GM04504 (cell line): Measurements from ENCODE around the gene C1orf174.

Experiments
- DNase-seq: peaks from one replicate; pipeline ENCODE4 v3.0.0-alpha.2; 2012; ENCODE audit warnings: low read depth

The C1orf174 gene

DNA sequence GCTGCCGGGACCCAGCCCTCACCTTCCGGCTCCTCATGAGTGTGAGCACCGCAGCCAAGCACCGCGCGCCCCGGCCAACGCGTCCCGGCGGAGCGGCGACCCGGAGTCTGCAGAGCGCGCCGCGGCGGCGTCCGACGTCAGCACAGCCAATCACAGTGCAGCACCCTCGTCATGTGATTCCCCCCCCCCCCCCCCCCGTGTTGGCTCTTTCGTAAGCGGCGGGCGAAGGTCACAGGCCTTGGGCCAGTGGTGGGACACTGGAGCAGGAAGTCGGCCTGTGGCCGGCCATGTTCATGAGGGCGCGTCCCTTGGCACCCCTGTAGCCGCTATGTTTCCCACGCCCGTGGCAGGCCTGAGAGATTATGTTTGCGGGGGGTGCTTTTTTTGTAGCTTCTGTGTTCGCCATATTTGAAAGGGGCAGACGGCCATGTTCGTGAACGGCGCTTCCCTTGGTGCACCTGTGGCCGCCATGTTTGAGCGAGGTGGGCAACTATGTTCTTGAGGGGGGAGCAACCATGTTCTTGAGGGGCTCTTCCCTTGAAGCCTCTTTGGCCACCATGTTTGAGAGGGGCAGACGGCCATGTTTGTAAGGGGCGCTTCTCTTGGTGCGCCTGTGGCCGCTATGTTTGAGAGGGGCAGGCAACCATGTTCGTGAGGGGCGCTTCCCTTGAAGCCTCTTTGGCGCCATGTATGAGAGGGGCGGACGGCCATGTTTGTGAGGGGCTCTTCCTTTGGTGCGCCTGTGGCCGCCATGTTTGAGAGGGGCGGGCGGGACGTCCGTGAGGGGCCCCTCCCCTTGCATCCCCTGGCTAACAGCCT is at the start of gene C1orf174:
TSS of gene C1orf174 (minus strand) at position 123 of the 819 bp plus-strand sequence. CDS start at position 37, 86 bp downstream.
- DNase-seq, result peak; percentile 97

DNA sequence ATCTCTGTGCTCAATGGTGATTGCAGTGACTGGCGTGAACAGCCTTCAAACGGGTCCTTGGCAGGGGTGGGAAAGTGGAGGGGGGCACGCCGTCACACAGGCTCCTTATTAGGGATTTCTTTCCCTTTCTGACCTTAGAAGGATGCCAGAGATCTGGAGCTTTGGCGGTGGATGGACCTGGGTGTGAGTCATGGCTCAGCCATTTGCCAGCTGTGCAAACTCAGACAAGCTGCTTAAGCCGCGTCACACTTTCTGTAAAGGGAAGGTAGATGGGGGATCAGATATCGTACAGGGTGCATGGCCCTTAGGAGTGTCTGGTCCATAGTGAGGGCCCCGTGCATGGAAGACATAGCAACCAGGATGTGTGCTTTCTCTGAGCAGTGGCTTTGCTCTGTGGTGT is 48.3 kb upstream of the C1orf174 start:
- DNase-seq, result no peak

DNA sequence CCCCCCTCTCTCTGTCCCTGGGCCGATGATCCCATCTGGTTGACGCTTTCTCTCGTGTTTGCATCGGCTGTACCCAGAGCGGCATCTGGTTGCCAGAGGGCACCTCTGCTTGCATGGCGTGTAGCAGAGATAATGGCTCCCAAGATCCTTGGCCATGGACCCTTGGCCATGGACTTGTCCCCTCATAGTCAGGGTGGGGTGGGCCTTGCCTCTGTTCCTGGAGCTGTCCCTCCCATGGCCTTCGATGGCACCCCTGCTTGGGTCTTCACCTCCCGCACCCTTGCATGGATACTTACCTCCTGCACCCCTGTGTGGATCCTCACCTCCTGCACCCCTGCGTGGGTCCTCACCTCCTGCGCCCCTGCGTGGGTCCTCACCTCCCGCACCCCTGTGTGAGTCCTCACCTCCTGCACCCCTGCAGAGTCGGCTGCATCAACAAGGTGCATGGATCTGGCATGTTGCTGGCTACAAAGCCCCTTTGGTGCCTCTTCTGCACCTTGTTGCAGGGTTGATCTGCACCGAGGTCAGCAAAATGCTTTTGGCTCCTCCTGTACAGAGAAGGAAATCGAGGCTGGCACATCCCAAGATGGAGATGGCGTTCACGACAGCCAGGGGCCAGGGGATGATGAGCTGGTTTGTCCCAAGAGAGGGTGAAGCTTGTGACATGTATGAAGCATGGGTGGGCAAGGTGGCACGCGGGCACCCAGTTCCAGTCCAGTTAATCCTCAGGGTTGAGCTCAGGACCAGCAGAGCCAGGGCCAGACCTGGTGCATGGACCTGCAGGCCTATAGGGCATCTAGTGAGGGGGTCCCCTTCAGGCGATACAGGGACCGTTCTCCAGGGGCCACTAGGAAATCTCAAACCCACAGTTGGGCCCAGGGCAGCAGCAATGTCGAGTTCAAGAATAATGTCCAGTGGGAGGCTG is 46.1 kb upstream of the C1orf174 start:
- no peak for DNase-seq

DNA sequence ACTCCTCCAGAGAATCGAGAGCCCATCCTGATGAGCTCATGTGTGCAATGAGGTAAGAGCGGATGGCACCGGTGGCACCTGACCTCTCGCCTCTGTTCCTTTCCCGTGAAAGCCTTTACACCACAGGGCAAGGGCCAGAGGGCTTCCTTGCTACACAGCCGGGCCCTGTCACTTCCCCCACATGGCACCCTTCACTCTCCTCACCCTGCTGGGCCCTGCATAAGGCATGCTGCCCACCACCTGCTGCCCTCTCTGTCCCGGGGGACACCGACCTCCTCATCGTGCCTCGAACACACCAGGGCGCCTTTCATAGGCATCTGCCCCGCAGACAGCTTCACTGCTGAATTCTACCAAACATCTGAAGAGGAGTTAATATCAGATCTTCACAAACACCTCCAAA is 45.1 kb upstream of the C1orf174 start:
- no peak for DNase-seq

DNA sequence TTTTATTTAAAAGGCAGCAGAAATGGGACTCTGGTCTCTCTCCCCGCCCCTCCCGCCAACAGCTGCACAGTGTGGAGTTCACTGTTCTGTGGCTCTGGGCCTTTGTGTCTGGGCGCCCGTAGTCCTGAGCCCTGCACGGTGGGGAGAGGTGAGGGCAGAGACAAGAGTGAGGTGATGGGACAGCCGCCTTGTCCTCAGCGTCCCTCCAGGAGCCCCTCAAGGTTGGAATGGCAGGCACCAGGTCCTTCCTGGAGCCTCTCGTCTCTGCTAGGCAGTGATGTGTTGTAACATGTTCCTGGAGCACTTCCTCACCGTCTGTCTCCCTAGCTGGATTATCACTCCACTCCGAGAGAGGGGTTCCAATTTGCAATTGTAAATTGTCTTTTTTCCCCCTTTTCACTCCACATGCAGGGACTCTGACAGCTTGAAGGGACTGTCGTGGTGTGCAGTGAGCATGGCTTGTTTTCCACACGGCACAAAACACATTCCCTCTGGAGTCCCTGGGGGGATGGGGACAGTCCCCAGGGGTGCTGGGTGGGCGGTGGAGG is 44.6 kb upstream of the C1orf174 start:
- no peak for DNase-seq

DNA sequence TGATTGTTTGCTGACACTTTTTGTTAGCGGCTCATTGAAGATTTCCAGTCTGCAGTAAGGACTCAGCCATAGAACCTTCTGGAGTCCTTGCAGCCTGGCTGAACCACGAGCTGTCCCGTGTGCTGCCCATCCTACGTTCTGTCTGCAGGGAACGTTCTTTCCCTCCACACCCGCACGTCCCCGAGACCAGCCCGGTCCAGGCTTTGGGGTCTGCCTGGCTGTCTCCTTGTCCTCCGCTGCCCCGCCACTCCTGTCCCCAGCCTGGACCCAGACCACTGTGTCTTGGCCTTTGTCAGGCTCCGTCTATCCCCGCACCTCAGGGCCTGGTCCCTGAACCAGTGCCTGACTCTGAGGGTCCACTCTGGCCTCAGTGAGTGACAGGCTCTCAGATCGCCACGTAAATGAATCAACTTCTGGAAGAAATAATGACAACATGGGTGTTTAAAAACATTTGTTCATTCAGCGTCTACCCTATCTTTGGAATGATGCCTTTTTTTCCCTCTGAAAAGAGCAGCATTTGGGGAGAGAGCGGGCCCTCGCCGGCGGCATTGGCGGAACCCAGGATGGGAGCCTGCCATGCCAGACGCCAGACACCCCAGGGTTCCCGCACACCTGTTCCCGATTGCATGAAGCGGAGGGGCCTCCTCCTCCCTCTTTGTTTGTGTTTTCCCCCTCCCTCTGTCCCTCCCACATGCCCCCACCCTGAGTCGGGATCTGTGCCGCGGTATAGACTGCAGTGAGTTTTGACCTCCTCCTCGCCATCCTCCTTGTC is 43.9 kb upstream of the C1orf174 start:
- DNase-seq, result no peak

DNA sequence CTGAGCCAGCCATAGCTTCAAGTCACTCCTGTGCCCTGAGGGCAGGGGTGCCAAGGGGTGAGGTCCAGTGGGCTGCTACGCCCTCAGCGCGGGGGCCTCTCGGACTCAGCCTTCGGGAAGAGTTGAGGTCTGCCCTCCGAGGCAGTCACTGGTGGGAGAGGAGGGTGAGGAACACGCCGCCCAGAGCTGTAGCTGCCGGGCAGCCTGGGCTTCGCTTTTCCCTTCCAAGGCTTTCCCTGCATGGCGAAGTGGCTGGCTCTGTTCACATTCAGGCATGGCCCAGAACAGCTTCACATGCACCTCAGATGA is 43.0 kb upstream of the C1orf174 start:
- no peak for DNase-seq

DNA sequence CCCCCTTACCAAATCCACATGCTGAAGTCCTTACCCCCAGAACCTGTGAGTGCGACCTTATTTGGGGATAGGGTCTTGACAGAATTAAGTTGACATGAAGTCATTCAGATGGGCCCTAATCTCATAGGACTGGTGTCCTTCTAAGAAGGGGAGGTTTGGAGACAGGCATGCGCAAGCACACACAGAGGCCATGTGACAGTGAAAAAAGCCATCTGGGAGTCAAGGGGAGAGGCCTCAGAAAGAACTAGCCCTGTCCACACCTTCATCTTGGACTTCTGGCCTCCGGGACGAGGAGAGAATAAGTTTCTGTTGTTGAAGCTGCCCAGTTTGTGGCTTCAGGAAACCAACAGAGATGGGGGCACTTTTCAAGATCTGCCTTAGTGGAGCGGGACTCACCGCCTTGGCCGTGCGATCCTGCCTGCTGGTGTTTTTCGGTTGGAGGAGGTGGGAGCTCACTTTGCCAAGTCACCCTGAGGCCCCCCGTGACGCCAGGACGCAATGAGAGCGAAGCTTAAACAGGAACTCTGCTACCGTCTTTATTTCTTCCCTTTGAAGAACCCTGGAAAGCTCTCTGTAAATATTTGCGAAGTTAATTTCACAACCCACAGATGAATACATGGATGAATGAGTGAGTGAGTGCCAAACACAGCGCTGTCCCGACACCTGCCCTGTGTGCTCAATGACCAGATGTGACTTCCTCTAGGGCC is 42.5 kb upstream of the C1orf174 start:
- DNase-seq, result no peak

DNA sequence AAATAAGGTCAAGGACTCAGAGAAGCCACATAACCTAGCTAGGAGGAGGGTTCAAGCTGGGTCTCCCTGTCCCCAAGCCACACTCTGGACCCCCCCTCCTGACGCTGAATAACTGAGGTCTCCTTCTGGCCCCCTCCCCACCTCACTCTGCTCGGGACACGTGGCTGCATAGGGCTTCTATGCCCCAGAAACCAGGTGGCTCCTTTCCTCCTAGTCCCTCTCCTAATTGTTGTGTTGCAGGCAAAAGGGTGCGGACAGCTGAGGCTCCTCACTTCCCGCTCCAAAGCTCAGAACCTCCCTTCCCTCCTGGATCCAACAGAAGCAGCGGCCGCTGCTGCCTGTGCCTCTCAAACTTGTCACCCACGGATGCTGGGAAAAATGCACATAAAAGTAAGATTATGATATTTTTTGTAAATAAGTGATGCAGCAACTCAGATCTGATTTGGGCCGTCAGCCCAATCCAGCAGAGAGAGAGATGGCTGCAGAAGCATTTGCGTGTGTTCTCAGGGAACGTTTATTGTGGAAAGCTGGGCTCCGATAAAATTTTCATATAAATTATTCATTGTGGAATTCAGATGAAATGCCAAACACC is 40.8 kb upstream of the C1orf174 start:
- DNase-seq, result no peak

DNA sequence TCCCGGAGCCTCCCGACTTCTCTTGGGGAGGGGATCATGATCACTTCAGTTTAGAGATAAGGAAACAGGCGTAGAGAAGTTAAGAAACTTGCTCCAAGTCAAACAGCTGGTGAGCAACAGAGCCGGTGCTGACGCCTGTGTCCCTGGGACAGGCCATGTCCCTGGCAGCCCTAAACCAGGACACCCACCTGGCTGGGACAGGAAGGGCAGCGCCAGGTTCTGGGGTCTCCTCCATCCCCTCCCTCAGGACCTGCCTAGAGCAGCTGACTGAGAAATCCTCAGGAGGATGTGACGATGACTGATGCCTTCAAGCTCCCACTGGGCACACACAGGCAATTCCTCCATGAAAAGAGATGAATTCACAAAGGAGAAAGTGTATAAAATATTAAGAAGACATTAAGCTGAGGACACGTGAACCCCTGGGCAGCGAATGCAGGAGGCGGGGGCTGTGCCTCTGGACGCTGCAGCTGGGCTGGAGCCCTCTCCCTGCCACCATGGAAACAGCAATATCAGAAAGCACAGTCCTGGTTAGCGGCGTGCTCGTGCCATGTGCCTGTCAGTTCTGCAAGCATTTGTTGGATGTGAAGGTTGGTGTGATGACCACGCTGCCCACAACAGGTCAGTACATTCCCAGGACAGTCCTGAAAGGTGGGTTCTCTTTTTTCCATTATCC is 40.1 kb upstream of the C1orf174 start:
- no peak for DNase-seq

DNA sequence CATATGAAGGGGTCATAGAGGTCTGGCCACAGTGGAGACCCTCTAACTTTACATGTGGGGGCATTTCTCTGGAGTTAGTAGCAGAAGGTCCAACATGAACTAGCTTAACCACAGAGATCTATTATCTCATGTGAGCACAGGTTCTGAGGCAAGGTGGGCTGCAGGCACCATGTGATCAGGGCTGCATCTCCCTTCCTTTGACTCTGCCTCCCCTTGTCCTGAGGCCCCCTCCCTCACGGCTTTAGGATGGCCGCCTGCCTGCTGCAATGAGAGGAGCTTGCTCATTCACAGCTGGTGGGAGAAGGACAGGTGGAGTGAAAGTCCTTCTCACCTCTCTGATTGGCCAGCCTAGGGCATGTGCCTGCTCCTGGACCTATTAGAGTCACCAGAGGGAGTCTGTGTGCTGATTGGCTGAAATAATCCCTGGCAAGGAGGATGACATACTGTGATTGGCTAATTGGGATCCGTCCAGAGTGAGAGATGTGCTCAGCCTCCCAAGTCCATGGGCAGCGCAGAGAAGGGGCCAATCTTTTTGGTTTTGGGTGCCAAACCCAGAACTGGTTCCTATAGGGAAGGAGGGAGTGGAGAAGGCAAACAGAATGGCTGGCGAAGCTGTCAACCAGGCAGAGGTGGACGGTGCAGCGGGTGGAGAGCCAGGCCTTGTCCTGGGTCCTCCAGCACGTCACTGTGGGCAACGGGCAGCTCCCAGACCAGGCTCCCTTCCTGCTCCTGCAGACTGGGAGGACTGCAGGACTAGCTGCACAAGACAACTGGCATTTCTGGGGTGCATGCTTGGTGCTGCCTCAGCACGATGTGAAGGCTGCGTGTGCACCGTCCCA is 39.4 kb upstream of the C1orf174 start:
- no peak for DNase-seq

DNA sequence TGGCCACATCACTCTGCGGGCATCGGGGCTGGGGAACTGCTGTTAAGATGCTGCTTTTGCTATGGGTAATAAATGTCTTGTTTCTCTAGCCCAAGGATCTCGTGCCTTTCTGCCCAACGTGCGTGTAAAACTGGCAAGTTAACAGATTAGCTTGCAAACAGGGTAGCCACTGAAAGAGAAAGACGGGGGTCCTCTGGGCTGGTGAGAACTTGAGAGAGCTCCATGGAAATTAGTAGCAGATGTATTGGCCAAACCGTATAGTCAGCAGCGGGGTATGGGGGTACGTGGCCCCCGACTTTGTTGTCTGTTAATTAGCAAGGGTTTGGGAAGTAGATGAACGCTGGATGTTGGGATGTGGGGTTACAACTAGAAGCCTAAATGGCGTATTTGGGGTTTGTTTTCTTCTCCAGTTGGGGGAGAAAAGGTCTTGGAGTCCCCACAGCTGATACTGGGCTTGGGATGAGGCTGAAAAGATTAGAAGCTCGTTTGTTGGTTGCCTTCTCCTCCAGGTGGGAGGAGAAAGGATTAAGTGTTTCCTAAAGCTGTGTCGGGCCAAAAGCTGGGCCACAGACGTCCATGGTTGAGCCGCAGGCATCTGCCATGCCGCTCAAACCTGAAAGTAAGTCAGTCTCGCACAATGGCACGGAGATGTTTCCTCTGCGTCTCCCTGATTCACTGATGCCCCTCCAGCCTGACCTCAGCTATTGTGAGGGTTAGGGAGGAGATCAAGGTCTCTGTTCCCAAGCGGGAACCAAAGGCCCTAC is 32.3 kb upstream of the C1orf174 start:
- DNase-seq, result no peak

DNA sequence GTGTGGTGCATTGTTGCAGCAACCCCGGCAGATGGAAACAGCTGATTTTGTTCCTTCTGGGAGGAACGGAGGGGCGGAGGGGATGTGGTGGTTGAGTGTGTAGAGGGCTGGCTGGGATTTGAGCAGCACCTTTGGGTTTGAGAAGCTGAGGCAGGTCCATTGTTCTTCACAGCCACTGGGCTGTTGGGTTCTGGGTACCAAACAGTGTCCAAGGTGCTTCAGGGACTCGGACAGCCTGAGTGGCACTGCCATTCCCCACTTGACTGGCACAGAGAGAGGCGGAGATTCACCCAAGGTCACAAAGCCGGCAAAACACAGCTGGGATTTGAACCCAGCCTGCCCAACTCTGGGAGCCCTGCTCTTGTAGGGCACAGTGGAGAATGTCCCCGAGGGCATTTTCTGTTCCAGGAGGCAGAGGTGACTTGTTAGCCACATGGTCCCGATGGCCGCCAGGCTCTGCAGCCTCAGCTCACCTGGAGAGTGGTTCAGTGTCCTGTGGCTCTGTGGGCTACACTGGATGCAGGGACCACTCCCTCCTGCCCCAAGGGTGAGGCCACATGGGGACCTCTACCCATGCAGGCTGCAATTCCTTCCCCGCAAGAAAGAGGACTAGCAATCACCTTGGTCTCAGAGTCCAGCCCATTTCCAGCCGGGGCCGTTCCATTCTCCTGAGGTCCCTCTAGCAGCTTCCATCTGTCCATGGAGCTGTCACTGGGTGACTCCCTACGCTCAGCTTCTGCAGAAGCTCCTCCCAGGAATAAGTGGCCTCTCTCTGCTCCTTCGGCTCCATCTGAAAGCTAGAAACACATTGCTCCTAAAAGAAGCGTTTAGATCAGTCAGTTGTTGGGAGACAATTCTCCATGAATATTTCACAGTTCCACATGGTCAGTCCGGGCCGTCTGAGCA is 31.2 kb upstream of the C1orf174 start:
- no peak for DNase-seq

DNA sequence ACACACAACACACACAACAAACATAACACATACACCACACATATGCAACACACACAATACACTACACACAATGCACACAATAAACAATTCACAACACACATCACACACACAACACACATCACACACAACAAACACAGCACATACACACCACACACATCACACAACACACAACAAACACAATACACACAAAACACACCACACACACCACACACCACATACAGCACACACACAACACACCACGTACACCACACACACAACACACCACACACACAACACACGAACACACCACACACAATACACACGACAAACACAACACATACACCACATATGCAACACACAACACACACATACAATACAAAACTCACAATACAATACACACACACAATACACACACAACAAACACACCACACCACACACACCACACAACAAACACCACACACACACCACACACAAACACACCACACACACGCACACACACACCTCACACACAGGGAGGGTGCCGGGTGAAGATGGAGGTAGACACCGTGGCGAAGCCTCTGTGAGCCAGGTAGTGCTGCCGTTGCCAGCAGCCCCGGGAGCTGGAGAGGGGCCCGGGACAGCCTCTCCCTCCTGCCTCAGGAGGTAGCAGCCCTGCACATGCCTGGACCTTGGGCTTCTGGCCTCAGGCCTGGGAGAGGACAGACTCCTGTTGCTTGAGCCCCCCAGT is 30.4 kb upstream of the C1orf174 start:
- DNase-seq, result no peak

DNA sequence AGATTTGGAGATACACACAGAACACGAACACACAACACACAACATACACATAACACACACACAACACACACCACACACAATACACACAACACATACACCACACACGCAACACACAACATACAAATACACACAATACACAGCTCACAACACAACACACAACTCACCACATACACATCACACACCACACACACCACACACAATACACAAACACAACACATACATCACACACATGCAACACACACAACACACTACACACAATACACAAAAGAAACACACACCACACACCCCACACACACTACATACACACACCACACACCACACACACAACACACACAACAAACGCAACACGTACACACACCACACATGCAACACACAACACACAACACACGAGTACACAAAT is 29.1 kb upstream of the C1orf174 start:
- no peak for DNase-seq

DNA sequence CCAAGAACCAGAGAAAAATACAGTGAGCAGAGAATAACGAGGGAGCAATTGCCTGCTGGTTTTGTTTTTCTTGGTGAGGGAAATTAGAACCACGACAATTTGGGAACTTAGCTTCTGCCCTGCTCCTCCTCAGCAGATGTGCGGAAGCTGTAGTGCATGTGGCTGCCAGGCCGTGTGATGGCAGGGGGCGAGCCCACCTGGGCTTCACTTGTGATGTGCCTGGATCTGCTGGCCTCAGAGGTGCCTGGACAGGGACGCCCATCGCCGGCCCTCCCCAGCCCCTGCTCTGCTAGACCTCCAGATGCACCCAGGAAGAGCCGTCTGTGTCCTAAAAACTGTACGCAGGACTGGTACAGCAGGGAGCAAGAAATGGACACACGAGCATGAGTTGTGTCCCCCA is 28.5 kb upstream of the C1orf174 start:
- no peak for DNase-seq

DNA sequence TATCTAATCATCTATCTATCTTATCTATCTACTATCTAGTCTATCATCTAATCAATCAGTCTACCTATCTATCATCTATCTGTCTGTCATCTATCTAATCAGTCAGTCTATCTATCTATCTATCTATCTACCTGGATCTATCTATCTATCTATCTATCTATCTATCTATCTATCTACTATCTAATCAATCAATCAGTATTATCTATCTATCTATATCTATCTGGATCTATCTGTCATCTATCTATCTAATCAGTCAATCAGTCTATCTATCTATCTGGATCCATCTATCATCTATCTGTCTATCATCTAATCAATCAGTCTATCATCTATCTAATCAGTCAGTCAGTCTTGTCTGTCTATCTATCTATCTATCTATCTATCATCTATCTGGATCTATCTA is 26.9 kb upstream of the C1orf174 start:
- no peak for DNase-seq
